Measurements from ENCODE around the gene THBD. TPM values are rescaled to one million over a fixed set of nuclear protein-coding genes. Genes with fewer than 3 reads are reported as not detected.

THBD gene
- total RNA-seq, 1 experiment from 2014 or later = 0.28 TPM

DNA sequence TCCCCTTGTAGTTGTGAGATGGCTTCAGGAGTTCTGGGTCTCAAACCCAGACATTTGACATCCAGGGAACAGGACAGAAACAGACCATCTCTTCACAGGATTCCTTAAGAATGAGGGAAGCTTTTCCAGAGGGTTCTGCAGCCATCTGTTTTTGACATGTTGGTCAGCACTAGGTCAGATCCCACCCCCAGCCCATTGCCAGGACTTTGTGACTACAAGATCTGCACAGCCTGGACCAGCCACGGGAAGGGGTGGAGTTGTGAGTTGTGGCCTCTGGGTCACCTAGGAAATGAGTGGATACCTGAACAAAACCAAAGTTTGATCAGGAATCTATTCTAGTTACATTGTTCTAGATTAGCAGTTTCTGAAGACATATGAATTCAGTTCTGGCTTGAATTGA lies 53.5 kb downstream of the THBD start:
- DNase-seq = no peak
- peaks cover 9% of the 10 kb centered on the region for H3K9me3 ChIP-seq (ENCODE audit: control insufficient read depth, low read depth, low read length)
- H2BK120ac ChIP-seq (ENCODE audit: low read depth, low read length, poor library complexity, severe bottlenecking) = no peak overlapping the region
- no peak overlapping the region for H4K8ac ChIP-seq (replicated peaks; ENCODE audit: insufficient read length, low read depth, low read length)
- no peak overlapping the region for H3K9ac ChIP-seq (ENCODE audit: extremely low read depth, insufficient read length, low read length)
- H3K36me3 Mint-ChIP-seq (ENCODE audit: insufficient read depth in 1 of 3, low read depth in 3 of 3) = peaks cover 5 to 14% (median 9%) of the 10 kb centered on the region in 3 experiments; a peak in 6 of 7 replicates
- no peak overlapping the region for H3K27ac ChIP-seq (ENCODE audit: insufficient read length, low read depth, low read length)
- no peak overlapping the region for H4K91ac ChIP-seq (ENCODE audit: insufficient read length, low read depth, low read length)
- H3K23ac ChIP-seq (ENCODE audit: insufficient read length, low read depth, low read length) = no peak overlapping the region
- H3T11ph ChIP-seq (ENCODE audit: low read length) = no peak overlapping the region
- no peaks in the 10 kb centered on the region for H3K23me2 ChIP-seq (ENCODE audit: insufficient read length, low read depth, low read length, poor library complexity, severe bottlenecking)
- H3K4me2 ChIP-seq (ENCODE audit: insufficient read depth, insufficient read length, low read length) = no peak overlapping the region
- WGBS (ENCODE audit: extremely low coverage, insufficient read length, low lambda C conversion rate) = no CpG with 5 or more reads among the region's 1 CpG
- no peak overlapping the region for H2BK15ac ChIP-seq (ENCODE audit: low read depth, low read length)
- no peak overlapping the region for H2BK12ac ChIP-seq (ENCODE audit: insufficient read length, low read depth, low read length)
- H3K4me1 ChIP-seq (ENCODE audit: insufficient read depth, low read length) = no peaks in the 10 kb centered on the region
- H3K27me3 ChIP-seq (ENCODE audit: insufficient read depth, low read length) = no peaks in the 10 kb centered on the region
- no peak overlapping the region for H3K14ac ChIP-seq (ENCODE audit: insufficient read depth, low read length)
- TF ChIP-seq, protein P1, sequence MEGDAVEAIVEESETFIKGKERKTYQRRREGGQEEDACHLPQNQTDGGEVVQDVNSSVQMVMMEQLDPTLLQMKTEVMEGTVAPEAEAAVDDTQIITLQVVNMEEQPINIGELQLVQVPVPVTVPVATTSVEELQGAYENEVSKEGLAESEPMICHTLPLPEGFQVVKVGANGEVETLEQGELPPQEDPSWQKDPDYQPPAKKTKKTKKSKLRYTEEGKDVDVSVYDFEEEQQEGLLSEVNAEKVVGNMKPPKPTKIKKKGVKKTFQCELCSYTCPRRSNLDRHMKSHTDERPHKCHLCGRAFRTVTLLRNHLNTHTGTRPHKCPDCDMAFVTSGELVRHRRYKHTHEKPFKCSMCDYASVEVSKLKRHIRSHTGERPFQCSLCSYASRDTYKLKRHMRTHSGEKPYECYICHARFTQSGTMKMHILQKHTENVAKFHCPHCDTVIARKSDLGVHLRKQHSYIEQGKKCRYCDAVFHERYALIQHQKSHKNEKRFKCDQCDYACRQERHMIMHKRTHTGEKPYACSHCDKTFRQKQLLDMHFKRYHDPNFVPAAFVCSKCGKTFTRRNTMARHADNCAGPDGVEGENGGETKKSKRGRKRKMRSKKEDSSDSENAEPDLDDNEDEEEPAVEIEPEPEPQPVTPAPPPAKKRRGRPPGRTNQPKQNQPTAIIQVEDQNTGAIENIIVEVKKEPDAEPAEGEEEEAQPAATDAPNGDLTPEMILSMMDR (conservative IDR thresholded peaks at IDR 0.05) = no peak
- H3K4ac ChIP-seq (ENCODE audit: low read depth, low read length) = no peak overlapping the region
- H2BK20ac ChIP-seq (ENCODE audit: low read depth, low read length, poor library complexity, severe bottlenecking) = no peak overlapping the region
- H2AFZ ChIP-seq (ENCODE audit: low read length) = no peak overlapping the region
- H2AK5ac ChIP-seq (ENCODE audit: insufficient read length, low read length) = no peak overlapping the region
- peaks cover 33 to 38% of the 10 kb centered on the region in 2 experiments for H3K9me3 Mint-ChIP-seq
- H2BK5ac ChIP-seq (ENCODE audit: insufficient read length, low read length) = no peak overlapping the region
- H3K79me1 ChIP-seq (ENCODE audit: insufficient read depth, low read depth, low read length, poor library complexity, severe bottlenecking) = no peaks in the 10 kb centered on the region
- no peak overlapping the region for H3K18ac ChIP-seq (ENCODE audit: insufficient read length, low read depth, low read length)
- no peak overlapping the region for H3K4me3 Mint-ChIP-seq
- H4K20me1 ChIP-seq (ENCODE audit: control insufficient read depth, insufficient read depth, insufficient read length) = no peaks in the 10 kb centered on the region
- no peak overlapping the region for H4K5ac ChIP-seq (ENCODE audit: insufficient read length, low read depth, low read length)
- no peak overlapping the region for H3K56ac ChIP-seq (ENCODE audit: insufficient read length, low read depth, low read length)
- peaks cover 14% of the 10 kb centered on the region for H3K27me3 Mint-ChIP-seq (ENCODE audit: low read depth)
- no peaks in the 10 kb centered on the region for H3K4me1 Mint-ChIP-seq
- H3K27ac Mint-ChIP-seq = no peak overlapping the region
- no peaks in the 10 kb centered on the region for H3K79me2 ChIP-seq (ENCODE audit: insufficient read depth, low read length)

Other genes starting within 250 kb of the THBD start
- not detected in 2 replicates for gene SSTR4, start 14.4 kb downstream of the THBD start, total RNA-seq (2021)
- gene CD93, start 36.7 kb upstream of the THBD start, total RNA-seq (2021) = not detected in 2 replicates